Parathyroid adenoma (tissue), 2 donors: ENCODE results near the gene ALX4.

Source experiments
- H2AFZ ChIP-seq: fragments of 300-600 bp; sonication (generic); one replicate; pipeline ENCODE4 v1.7.0; 2017; ENCODE audit warnings: antibody characterized with exemption, mild to moderate bottlenecking
- H3K27ac ChIP-seq: fragments of 300-600 bp; sonication (generic); one replicate; pipeline ENCODE4 v1.7.0; 2017
- H3K27me3 ChIP-seq: fragments of 300-600 bp; sonication (generic); one replicate; pipeline ENCODE4 v1.7.0; 2017; ENCODE audit warnings: low read length; ENCODE audit not compliant: control insufficient read depth, insufficient read depth
- H3K36me3 ChIP-seq: fragments of 300-600 bp; sonication (generic); one replicate; pipeline ENCODE4 v1.7.0; 2017; ENCODE audit warnings: low read length; ENCODE audit not compliant: control insufficient read depth, insufficient read depth
- H3K4me1 ChIP-seq: fragments of 300-600 bp; sonication (generic); one replicate; pipeline ENCODE4 v1.7.0; 2017; ENCODE audit warnings: control low read depth
- H3K4me2 ChIP-seq: fragments of 300-600 bp; sonication (generic); one replicate; pipeline ENCODE4 v1.7.0; 2017; ENCODE audit warnings: low read length
- H3K4me3 ChIP-seq: fragments of 300-600 bp; sonication (generic); one replicate; pipeline ENCODE4 v1.7.0; 2017; ENCODE audit warnings: low read depth, low read length
- H3K79me2 ChIP-seq: fragments of 300-600 bp; sonication (generic); one replicate; pipeline ENCODE4 v1.7.0; 2017; ENCODE audit warnings: control low read depth
- H3K9ac ChIP-seq: fragments of 300-600 bp; sonication (generic); one replicate; pipeline ENCODE4 v1.7.0; 2017; ENCODE audit warnings: mild to moderate bottlenecking
- H3K9me3 ChIP-seq: fragments of 300-600 bp; sonication (generic); one replicate; pipeline ENCODE4 v1.7.0; 2017; ENCODE audit warnings: low read length; ENCODE audit not compliant: control insufficient read depth
- CTCF ChIP-seq: fragments of 300-600 bp; sonication (generic); IDR thresholded peaks from one replicate; pipeline ENCODE4 v1.7.0; 2017; ENCODE audit warnings: antibody characterized with exemption, mild to moderate bottlenecking
- donor health status: primary hyperparathyroidism.

The ALX4 gene

GRCh38 chr11:44306052-44306917 is 3.7 kb downstream of the ALX4 start:
- no peak for TF ChIP-seq CTCF
- Histone ChIP-seq H3K36me3 (no peaks in the 10 kb centered on the region), H3K4me2 (peak overlapping the region; percentile 72), H3K9ac (no peak overlapping the region), H2AFZ (peak overlapping the region; percentile 60), H3K27me3 (peaks cover 4% of the 10 kb centered on the region), H3K79me2 (no peaks in the 10 kb centered on the region), H3K4me1 (no peaks in the 10 kb centered on the region), H3K9me3 (no peaks in the 10 kb centered on the region), H3K27ac (no peak overlapping the region), H3K4me3 (peak overlapping the region; percentile 53)

GRCh38 chr11:44305470-44306051 is 4.4 kb downstream of the ALX4 start:
- Histone ChIP-seq H3K4me2 (peak overlapping the region; percentile 72), H3K27ac (no peak overlapping the region), H3K4me3 (peak overlapping the region; percentile 53), H3K9me3 (no peaks in the 10 kb centered on the region), H3K9ac (no peak overlapping the region), H3K27me3 (peaks cover 4% of the 10 kb centered on the region), H3K79me2 (no peaks in the 10 kb centered on the region), H3K36me3 (no peaks in the 10 kb centered on the region), H2AFZ (peak overlapping the region; percentile 60), H3K4me1 (no peaks in the 10 kb centered on the region)
- TF ChIP-seq CTCF: no peak

- peak overlapping the region; percentile 53 for H3K4me3 ChIP-seq
- no peaks in the 10 kb centered on the region for H3K9me3 ChIP-seq
- peak overlapping the region; percentile 72 for H3K4me2 ChIP-seq
- H3K4me1 ChIP-seq: no peaks in the 10 kb centered on the region
- H2AFZ ChIP-seq: no peak overlapping the region
- no peak overlapping the region for H3K9ac ChIP-seq
- no peaks in the 10 kb centered on the region for H3K36me3 ChIP-seq
- TF ChIP-seq CTCF: no peak
- no peak overlapping the region for H3K27ac ChIP-seq
- H3K27me3 ChIP-seq: peaks cover 4% of the 10 kb centered on the region
- H3K79me2 ChIP-seq: no peaks in the 10 kb centered on the region
Observed at GRCh38 chr11:44305026-44305469, 4.9 kb downstream of the ALX4 start.

- H3K27me3 ChIP-seq: peaks cover 4% of the 10 kb centered on the region
- no peak overlapping the region for H3K27ac ChIP-seq
- no peaks in the 10 kb centered on the region for H3K79me2 ChIP-seq
- peak overlapping the region; percentile 38 for H3K4me2 ChIP-seq
- TF ChIP-seq CTCF: no peak
- no peak overlapping the region for H3K4me3 ChIP-seq
- no peaks in the 10 kb centered on the region for H3K36me3 ChIP-seq
- H2AFZ ChIP-seq: no peak overlapping the region
- H3K9me3 ChIP-seq: no peaks in the 10 kb centered on the region
- H3K4me1 ChIP-seq: no peaks in the 10 kb centered on the region
- H3K9ac ChIP-seq: no peak overlapping the region
Observed at GRCh38 chr11:44304091-44305025, 5.6 kb downstream of the ALX4 start.
